ENCODE data around the gene MRE11. TPM values are rescaled to one million over a fixed set of nuclear protein-coding genes. Genes with fewer than 3 reads are reported as not detected.

The MRE11 gene
- total RNA-seq, 4 donors from 2014 or later: 18.4 to 25.0 (median 22.8) TPM

DNA sequence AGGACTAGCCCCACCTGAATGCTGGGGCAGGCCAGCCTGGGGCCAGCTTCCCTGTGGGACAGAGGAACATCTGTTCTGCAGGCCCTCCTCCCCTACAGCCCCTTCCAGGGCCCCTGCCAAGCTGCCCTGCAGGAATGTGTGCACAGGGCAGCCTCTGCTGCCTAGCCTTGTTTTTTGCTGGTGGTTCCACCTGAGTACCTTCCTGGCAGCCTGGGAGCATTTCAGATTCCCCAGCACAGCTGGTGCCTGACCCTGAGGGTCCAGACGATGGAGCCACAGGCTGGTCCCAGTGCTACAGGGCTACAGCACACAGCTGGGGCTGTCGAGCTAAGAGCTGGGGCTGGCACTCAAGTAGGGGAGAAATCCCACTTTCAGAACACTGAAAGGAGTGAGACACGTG, 70.1 kb downstream of the MRE11 start:
- H3K4me1 ChIP-seq: peaks cover 4 to 14% of the 10 kb centered on the region in 2 donors
- peak in 1 of 2 donors; percentile 24 for TF ChIP-seq POLR2A (IDR thresholded peaks at IDR 0.05)
- TF ChIP-seq, protein P1, sequence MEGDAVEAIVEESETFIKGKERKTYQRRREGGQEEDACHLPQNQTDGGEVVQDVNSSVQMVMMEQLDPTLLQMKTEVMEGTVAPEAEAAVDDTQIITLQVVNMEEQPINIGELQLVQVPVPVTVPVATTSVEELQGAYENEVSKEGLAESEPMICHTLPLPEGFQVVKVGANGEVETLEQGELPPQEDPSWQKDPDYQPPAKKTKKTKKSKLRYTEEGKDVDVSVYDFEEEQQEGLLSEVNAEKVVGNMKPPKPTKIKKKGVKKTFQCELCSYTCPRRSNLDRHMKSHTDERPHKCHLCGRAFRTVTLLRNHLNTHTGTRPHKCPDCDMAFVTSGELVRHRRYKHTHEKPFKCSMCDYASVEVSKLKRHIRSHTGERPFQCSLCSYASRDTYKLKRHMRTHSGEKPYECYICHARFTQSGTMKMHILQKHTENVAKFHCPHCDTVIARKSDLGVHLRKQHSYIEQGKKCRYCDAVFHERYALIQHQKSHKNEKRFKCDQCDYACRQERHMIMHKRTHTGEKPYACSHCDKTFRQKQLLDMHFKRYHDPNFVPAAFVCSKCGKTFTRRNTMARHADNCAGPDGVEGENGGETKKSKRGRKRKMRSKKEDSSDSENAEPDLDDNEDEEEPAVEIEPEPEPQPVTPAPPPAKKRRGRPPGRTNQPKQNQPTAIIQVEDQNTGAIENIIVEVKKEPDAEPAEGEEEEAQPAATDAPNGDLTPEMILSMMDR (IDR thresholded peaks at IDR 0.05): peak in 4 of 6 experiments; percentile 20 to 51 (median 42)
- no peak overlapping the region for H3K4me3 ChIP-seq (replicated peaks in 1 of 3)
- H3K27me3 ChIP-seq: no peaks in the 10 kb centered on the region
- peak; percentile 82 to 90 for DNase-seq
- WGBS, 2 donors: 13 to 60% methylated on average over 3 of the region's 3 CpGs
- peaks cover 0 to 2% of the 10 kb centered on the region in 2 donors for H3K36me3 ChIP-seq
- H3K9me3 ChIP-seq: no peaks in the 10 kb centered on the region
- intact Hi-C loops (cut with DNase I): loop anchor here (10.0 kb wide), 1 partner anchor 249 kb away; no protein-coding TSS in a partner anchor
- H3K27ac ChIP-seq: peak overlapping the region; percentile 33 to 72 (median 49)

DNA sequence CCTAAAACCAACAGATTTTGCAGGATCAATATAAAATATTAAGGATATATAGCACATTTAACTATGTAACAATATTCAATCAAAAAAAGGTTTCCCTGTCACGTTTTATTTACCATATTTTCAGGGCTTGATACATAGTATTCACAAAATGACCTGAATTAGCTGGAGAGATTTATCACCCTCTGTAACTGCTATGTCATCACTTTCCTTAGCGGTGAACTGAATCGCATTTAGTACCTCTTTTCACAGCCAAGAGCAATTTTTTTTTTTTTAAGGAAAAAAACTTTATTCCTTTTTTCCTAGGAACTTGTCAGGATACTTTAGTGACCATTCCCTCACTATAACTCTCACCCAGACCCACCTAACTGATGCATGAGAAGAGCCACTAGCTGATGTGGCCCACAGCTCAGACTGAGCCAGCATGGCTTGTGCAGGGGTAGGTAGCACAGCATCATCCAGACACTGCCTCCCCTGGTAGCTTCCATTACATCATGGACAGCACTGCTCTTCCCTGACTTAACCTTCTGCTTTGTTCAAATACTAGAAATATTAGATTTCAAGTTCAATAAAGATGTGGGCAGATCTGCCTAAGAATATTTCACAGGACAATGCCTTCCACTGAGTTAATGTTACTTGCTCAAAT, 75.4 kb downstream of the MRE11 start:
- Histone ChIP-seq H3K9me3 (no peaks in the 10 kb centered on the region), H3K36me3 (no peaks in the 10 kb centered on the region), H3K27ac (peak overlapping the region in 1 of 3 donors; percentile 39), H3K4me1 (peaks cover 9 to 11% of the 10 kb centered on the region in 2 donors), H3K27me3 (no peaks in the 10 kb centered on the region), H3K4me3 (replicated peaks in 1 of 3) (no peak overlapping the region)
- intact Hi-C loops (cut with DNase I): no loop called here
- DNase-seq: no peak
- TF ChIP-seq POLR2A (IDR thresholded peaks at IDR 0.05): no peak
- TF ChIP-seq, protein P1 (IDR thresholded peaks at IDR 0.05): no peak
- WGBS, 2 donors: 69 to 78% methylated on average over 3 of the region's 3 CpGs

DNA sequence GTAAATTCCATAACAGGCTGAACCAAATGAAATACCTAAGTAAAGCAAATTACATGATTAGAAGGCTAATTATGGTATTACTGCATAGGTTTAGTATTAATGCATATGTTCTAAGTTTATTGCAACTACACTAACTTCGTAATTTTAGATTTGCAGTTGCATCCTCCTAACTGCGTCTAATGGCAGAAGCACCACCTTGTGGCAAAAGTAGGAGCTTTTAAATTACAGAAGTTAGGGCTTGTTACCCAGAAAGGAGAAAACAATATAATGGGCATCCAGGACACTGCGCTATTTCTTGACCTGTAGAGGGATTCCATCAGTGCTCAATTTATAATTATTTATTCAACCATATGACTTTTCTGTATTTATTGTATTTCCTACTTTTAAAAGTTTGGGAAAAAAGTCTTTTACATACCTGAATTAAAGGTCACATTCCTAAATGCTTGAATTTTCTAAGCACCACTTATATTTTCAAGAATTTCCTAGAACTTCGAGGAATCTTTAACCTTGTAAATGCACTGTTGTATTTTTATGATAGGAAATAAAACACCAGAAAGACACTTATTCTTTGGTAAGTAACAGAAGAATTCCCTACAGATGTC, 76.2 kb downstream of the MRE11 start:
- H3K4me1 ChIP-seq: peaks cover 7 to 9% of the 10 kb centered on the region in 2 donors
- no peak for DNase-seq
- TF ChIP-seq POLR2A (IDR thresholded peaks at IDR 0.05): no peak
- TF ChIP-seq, protein P1 (IDR thresholded peaks at IDR 0.05): peak in 4 of 6 experiments; percentile 51 to 74 (median 69)
- WGBS, 2 donors: 35 to 36% methylated on average over 4 of the region's 4 CpGs
- no peak overlapping the region for H3K4me3 ChIP-seq (replicated peaks in 1 of 3)
- no peaks in the 10 kb centered on the region for H3K36me3 ChIP-seq
- H3K27me3 ChIP-seq: no peaks in the 10 kb centered on the region
- intact Hi-C loops (cut with DNase I): no loop called here
- H3K27ac ChIP-seq: peak overlapping the region in 1 of 3 donors; percentile 39
- no peaks in the 10 kb centered on the region for H3K9me3 ChIP-seq

DNA sequence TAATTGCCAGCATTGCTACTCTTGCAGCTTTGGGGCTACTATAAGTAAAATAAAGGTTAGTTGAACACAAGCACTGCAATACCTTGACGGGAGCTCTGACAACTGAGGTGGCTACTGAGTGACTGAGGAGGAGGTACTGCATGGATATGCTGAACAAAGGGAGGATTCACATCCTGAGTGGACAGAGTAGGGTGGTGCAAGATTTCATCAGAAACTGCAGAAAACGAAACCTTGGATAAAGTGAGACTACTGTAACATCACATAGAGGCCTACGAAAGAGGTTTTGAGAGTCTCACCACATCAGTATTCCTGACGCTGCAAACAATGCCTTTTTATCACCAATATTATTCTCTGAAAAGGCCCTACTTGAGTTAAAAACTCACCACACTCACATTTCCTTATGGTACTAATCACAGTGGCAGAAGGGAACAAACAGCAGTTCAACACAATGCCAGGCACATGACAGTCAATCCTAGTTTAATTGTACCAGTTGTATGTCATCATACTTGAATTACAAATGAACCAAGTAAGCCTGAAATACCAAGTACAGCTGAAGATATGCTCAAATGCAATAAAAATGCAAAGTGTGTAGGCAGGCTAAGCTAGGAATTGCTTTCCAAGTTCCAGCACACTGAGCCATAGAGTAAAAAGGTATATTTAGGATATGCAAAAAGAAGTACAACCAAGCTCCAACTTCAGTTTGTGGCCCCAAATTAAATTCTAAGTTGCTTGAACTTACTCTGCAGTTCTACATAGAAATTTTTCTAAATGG, 88.4 kb downstream of the MRE11 start:
- no peak overlapping the region for H3K4me3 ChIP-seq (replicated peaks in 1 of 3)
- intact Hi-C loops (cut with DNase I): no loop called here
- H3K36me3 ChIP-seq: no peaks in the 10 kb centered on the region
- H3K9me3 ChIP-seq: no peaks in the 10 kb centered on the region
- H3K27ac ChIP-seq: no peak overlapping the region
- H3K27me3 ChIP-seq: no peaks in the 10 kb centered on the region
- no peak for DNase-seq
- TF ChIP-seq, protein P1 (IDR thresholded peaks at IDR 0.05): no peak
- no peak for TF ChIP-seq POLR2A (IDR thresholded peaks at IDR 0.05)
- peaks cover 0 to 3% of the 10 kb centered on the region in 2 donors for H3K4me1 ChIP-seq
- 91 to 95% methylated on average over 4 of the region's 4 CpGs for WGBS, 2 donors

Measured in thyroid gland (tissue), 4 donors.